Neutrophil (primary cell): Measurements from ENCODE around the gene GEMIN4.
"Not testable (repeated sequence)": the region's sequence is repeated elsewhere in the genome, so short reads cannot be mapped to it uniquely, and the experiment has no call there.

Experiments
- H3K27ac ChIP-seq: fragments of 200-600 bp; sonication (generic); 2 replicates; pipeline ENCODE4 v1.5.1; 2016; ENCODE audit warnings: mild to moderate bottlenecking, moderate library complexity
- H3K27me3 ChIP-seq: fragments of 200-600 bp; sonication (generic); 2 replicates; pipeline ENCODE4 v1.6.0; 2016; ENCODE audit warnings: mild to moderate bottlenecking
- H3K36me3 ChIP-seq: fragments of 200-600 bp; sonication (generic); 2 replicates; pipeline ENCODE4 v1.5.1; 2017
- H3K4me1 ChIP-seq, 2 experiments: fragments of 200-600 bp in 1 of 2; sonication (generic) in 1 of 2; 1 replicate in 1 of 2; 2 replicates in 1 of 2; pipeline versions ENCODE4 v1.5.1 to v1.6.1; 2013 to 2016; ENCODE audit warnings: low read depth in 1 of 2, low read length in 1 of 2, mild to moderate bottlenecking in 1 of 2, moderate library complexity in 1 of 2; ENCODE audit not compliant: control insufficient read depth in 1 of 2, insufficient read depth in 1 of 2
- H3K4me3 ChIP-seq, 2 experiments: fragments of 200-600 bp in 1 of 2; sonication (generic) in 1 of 2; 1 replicate in 1 of 2; 2 replicates in 1 of 2; pipeline ENCODE4 v1.5.1; 2013 to 2016; ENCODE audit warnings: low read depth in 1 of 2, low read length in 1 of 2, mild to moderate bottlenecking in 1 of 2, moderate library complexity in 1 of 2
- H3K9me3 ChIP-seq: fragments of 200-600 bp; sonication (generic); 2 replicates; pipeline ENCODE4 v1.5.1; 2016
- CTCF ChIP-seq: fragments of 200-600 bp; sonication (generic); IDR thresholded peaks from 2 replicates; pipeline ENCODE4 v1.5.1; 2016; ENCODE audit warnings: antibody characterized with exemption

The GEMIN4 gene

GRCh38 chr17:773467-774312 lies 21.6 kb upstream of the GEMIN4 start:
- no peaks in the 10 kb centered on the region for H3K9me3 ChIP-seq
- peaks cover 0 to 3% of the 10 kb centered on the region in 2 experiments for H3K4me1 ChIP-seq
- TF ChIP-seq CTCF = no peak
- H3K27ac ChIP-seq = no peak overlapping the region
- H3K4me3 ChIP-seq = no peak overlapping the region
- H3K27me3 ChIP-seq = no peaks in the 10 kb centered on the region
- H3K36me3 ChIP-seq = peaks cover 84% of the 10 kb centered on the region

GRCh38 chr17:773016-773415 lies 21.0 kb upstream of the GEMIN4 start:
- H3K36me3 ChIP-seq = peaks cover 77% of the 10 kb centered on the region
- H3K4me1 ChIP-seq = peaks cover 0 to 3% of the 10 kb centered on the region in 2 experiments
- no peak overlapping the region for H3K4me3 ChIP-seq
- H3K9me3 ChIP-seq = no peaks in the 10 kb centered on the region
- no peak for TF ChIP-seq CTCF
- H3K27me3 ChIP-seq = no peaks in the 10 kb centered on the region
- H3K27ac ChIP-seq = no peak overlapping the region

GRCh38 chr17:767076-767475 lies 15.0 kb upstream of the GEMIN4 start:
- no peak overlapping the region for H3K4me3 ChIP-seq
- no peaks in the 10 kb centered on the region for H3K27me3 ChIP-seq
- no peaks in the 10 kb centered on the region for H3K4me1 ChIP-seq
- no peaks in the 10 kb centered on the region for H3K9me3 ChIP-seq
- TF ChIP-seq CTCF = no peak
- peaks cover 59% of the 10 kb centered on the region for H3K36me3 ChIP-seq
- no peak overlapping the region for H3K27ac ChIP-seq

- peaks cover 28% of the 10 kb centered on the region for H3K36me3 ChIP-seq
- no peak overlapping the region for H3K27ac ChIP-seq
- no peak for TF ChIP-seq CTCF
- H3K4me1 ChIP-seq = no peaks in the 10 kb centered on the region
- no peak overlapping the region for H3K4me3 ChIP-seq
- no peaks in the 10 kb centered on the region for H3K27me3 ChIP-seq
- H3K9me3 ChIP-seq = no peaks in the 10 kb centered on the region
These were observed 8.3 kb upstream of the GEMIN4 start for GRCh38 chr17:760371-760770.

- Histone ChIP-seq H3K36me3 (peaks cover 24% of the 10 kb centered on the region), H3K27ac (no peak overlapping the region), H3K4me1 (no peaks in the 10 kb centered on the region), H3K4me3 (no peak overlapping the region), H3K27me3 (no peaks in the 10 kb centered on the region), H3K9me3 (no peaks in the 10 kb centered on the region)
- no peak for TF ChIP-seq CTCF
These were observed 7.9 kb upstream of the GEMIN4 start for GRCh38 chr17:759964-760363.

- H3K9me3 ChIP-seq, H3K27me3 ChIP-seq, H3K4me3 ChIP-seq, H3K27ac ChIP-seq, H3K36me3 ChIP-seq: not testable (repeated sequence)
- H3K4me1 ChIP-seq = peaks cover 13 to 16% of the 10 kb centered on the region in 2 experiments
These were observed 4.0 kb upstream of the GEMIN4 start for GRCh38 chr17:756010-756567.

GRCh38 chr17:755319-755961 lies 3.4 kb upstream of the GEMIN4 start:
- peaks cover 19 to 21% of the 10 kb centered on the region in 2 experiments for H3K4me1 ChIP-seq
- not testable (repeated sequence) for H3K27ac ChIP-seq, H3K27me3 ChIP-seq, H3K36me3 ChIP-seq, H3K4me3 ChIP-seq, H3K9me3 ChIP-seq
